ENCODE measurements around the gene PPP5C. TPM values are rescaled to one million over a fixed set of nuclear protein-coding genes. Genes with fewer than 3 reads are reported as not detected.

Gene PPP5C
- total and polyA plus RNA-seq, 2 of the 8 experiments (the other 6 are each of a cell fraction or from before 2014, with no cell fraction given), result 112 to 156 TPM

- no peak overlapping the region for H4K8ac ChIP-seq (ENCODE audit: extremely low read depth, insufficient read depth, low read length)
- no peak overlapping the region for H2BK20ac ChIP-seq (ENCODE audit: low read length)
- ChIA-PET POLR2A (ENCODE audit: partially characterized antibody) (interaction anchor here (0.6 to 3.6 kb wide), 5 partner anchors 7 to 1564 kb away, joined by 3 to 28 read pairs (median 5); partner anchors contain the start of gene NECTIN2), CTCF (ENCODE audit: partially characterized antibody) (interaction anchor here (0.6 to 4.1 kb wide), 7 partner anchors 8 to 100 kb away, joined by 3 to 23 read pairs (median 5); no protein-coding TSS in a partner anchor)
- H3K9me3 ChIP-seq (ENCODE audit: insufficient read depth in 2 of 2, low read depth in 1 of 2, low read length in 1 of 2), result no peaks in the 10 kb centered on the region
- no peak overlapping the region for H2BK12ac ChIP-seq (ENCODE audit: low read depth, low read length)
- H3K14ac ChIP-seq (ENCODE audit: insufficient read length), result no peak overlapping the region
- H3K79me2 ChIP-seq (ENCODE audit: control insufficient read depth in 1 of 2, insufficient read depth in 2 of 2, low read length in 2 of 2), result peaks cover 0 to 16% of the 10 kb centered on the region in 2 experiments; a peak in 2 of 4 replicates
- FAIRE-seq, result no peak
- no peak overlapping the region for H3K4ac ChIP-seq (replicated peaks; ENCODE audit: insufficient read length, low read depth, low read length)
- no peak overlapping the region for H3K9ac ChIP-seq (replicated peaks in 1 of 4; ENCODE audit: extremely low read depth in 1 of 4, low read depth in 3 of 4, low read length in 3 of 4)
- no peak overlapping the region for H3K4me3 ChIP-seq (ENCODE audit: extremely low read depth in 1 of 4, insufficient read depth in 2 of 4, low read depth in 3 of 4, low read length in 4 of 4)
- H3K79me1 ChIP-seq (ENCODE audit: low read depth, low read length), result peaks cover 3% of the 10 kb centered on the region
- no peak overlapping the region for H4K5ac ChIP-seq (ENCODE audit: insufficient read length, low read depth, low read length)
- DNase-seq (ENCODE audit: low read depth in 1 of 2, low spot score in 2 of 2), result no peak
- no peak overlapping the region for H2BK15ac ChIP-seq (ENCODE audit: low read length)
- H3K56ac ChIP-seq (replicated peaks; ENCODE audit: insufficient read length, low read depth, low read length), result no peak overlapping the region
- no peak overlapping the region; a peak in 1 of 4 replicates for H3K4me2 ChIP-seq (ENCODE audit: insufficient read depth in 1 of 2, low read depth in 2 of 2, low read length in 2 of 2)
- H3K4me1 ChIP-seq (replicated peaks in 1 of 4; ENCODE audit: control insufficient read depth in 3 of 4, insufficient read depth in 4 of 4, low read length in 3 of 4), result peaks cover 3 to 24% (median 15%) of the 10 kb centered on the region in 4 experiments; a peak in 6 of 7 replicates
- no peak overlapping the region for H3K23ac ChIP-seq (ENCODE audit: insufficient read length)
- H3K27ac ChIP-seq (ENCODE audit: low read depth, low read length), result no peak overlapping the region
- H3K27me3 ChIP-seq (replicated peaks in 1 of 4; ENCODE audit: control insufficient read depth in 3 of 4, extremely low read depth in 1 of 4, insufficient read depth in 3 of 4, low read length in 3 of 4), result peaks cover 0 to 26% (median 16%) of the 10 kb centered on the region in 4 experiments; a peak in 6 of 7 replicates
- 91% methylated on average over 13 of the region's 13 CpGs; no CpG with 5 or more reads in 1 of the 2 experiments for WGBS, 2 experiments (ENCODE audit: extremely low coverage in 1 of 2, insufficient coverage in 1 of 2, insufficient read length in 1 of 2, insufficient replicate concordance in 2 of 2, low coverage in 1 of 2, low lambda C conversion rate in 2 of 2, missing lambda C conversion rate in 1 of 2)
- H2AFZ ChIP-seq (ENCODE audit: low read length), result no peak overlapping the region
- no peak overlapping the region for H2BK5ac ChIP-seq (ENCODE audit: low read depth, low read length)
- H4K91ac ChIP-seq (replicated peaks; ENCODE audit: insufficient read length, low read length), result no peak overlapping the region
- no peak overlapping the region for H2AK5ac ChIP-seq (ENCODE audit: low read depth, low read length)
- no peak overlapping the region for H3K18ac ChIP-seq (ENCODE audit: extremely low read depth, low read length)
- H3K23me2 ChIP-seq (ENCODE audit: low read depth, low read length), result peaks cover 22% of the 10 kb centered on the region
- H4K20me1 ChIP-seq (replicated peaks in 1 of 2; ENCODE audit: control insufficient read depth in 1 of 2, insufficient read depth in 2 of 2, low read length in 2 of 2), result peaks cover 8 to 14% of the 10 kb centered on the region in 2 experiments
- H2BK120ac ChIP-seq (replicated peaks; ENCODE audit: low read depth, low read length), result no peak overlapping the region
- 0 out of 8 replicates have a peak, but pooled peaks cover 0 to 2% (median 0%) of the 10 kb centered on the region in 4 experiments for H3K36me3 ChIP-seq (ENCODE audit: control insufficient read depth in 2 of 4, insufficient read depth in 4 of 4, low read length in 3 of 4)
- TF ChIP-seq TCF12 (IDR thresholded peaks at IDR 0.05; ENCODE audit: low read depth, low read length), result no peak
- TF ChIP-seq HDAC6 (IDR thresholded peaks at IDR 0.05; ENCODE audit: low read depth, low read length), result no peak
- TF ChIP-seq BCL11A (IDR thresholded peaks at IDR 0.05; ENCODE audit: low read depth in 2 of 2, low read length in 2 of 2), result no peak
- no peak for TF ChIP-seq SAP30 (IDR thresholded peaks at IDR 0.05; ENCODE audit: insufficient read depth, insufficient replicate concordance, low read length)
- no peak for TF ChIP-seq NANOG (IDR thresholded peaks at IDR 0.05; ENCODE audit: insufficient read depth, low read depth, low read length, poor library complexity, severe bottlenecking)
- TF ChIP-seq E2F6 (IDR thresholded peaks at IDR 0.05), result no peak
- no peak for TF ChIP-seq EP300 (IDR thresholded peaks at IDR 0.05; ENCODE audit: borderline replicate concordance in 1 of 2, low read depth in 2 of 2, low read length in 2 of 2)
- TF ChIP-seq SIN3A (conservative IDR thresholded peaks at IDR 0.05 in 1 of 2, IDR thresholded peaks at IDR 0.05 in 1 of 2; ENCODE audit: low read depth in 1 of 2, low read length in 2 of 2), result no peak
- no peak for TF ChIP-seq CREB1 (IDR thresholded peaks at IDR 0.05)
- no peak for TF ChIP-seq YY1 (IDR thresholded peaks at IDR 0.05; ENCODE audit: low read depth, low read length)
These were observed 63.6 kb downstream of the PPP5C start for GRCh38 chr19:46410205-46411087.

Data from H1 (cell line).